ENCODE data around the gene MUSTN1. TPM values are rescaled to one million over a fixed set of nuclear protein-coding genes. Genes with fewer than 3 reads are reported as not detected.

MUSTN1 gene
- total and polyA plus RNA-seq, 2 experiments from 2014 or later, result 1.2 to 1.4 TPM

- H2AFZ ChIP-seq, result no peak overlapping the region
Observed at GRCh38 chr3:52809662-52810377, 25.0 kb downstream of the MUSTN1 start.

More at GRCh38 chr3:52809662-52810377, 25.0 kb downstream of the MUSTN1 start:
- Histone ChIP-seq H3K4me2 (no peak overlapping the region), H3K4me3 (no peak overlapping the region), H3K4me1 (ENCODE audit: insufficient read depth) (no peaks in the 10 kb centered on the region), H3K79me2 (replicated peaks; ENCODE audit: insufficient read depth) (no peaks in the 10 kb centered on the region), H3K27me3 (ENCODE audit: insufficient read depth) (no peaks in the 10 kb centered on the region), H3F3A (replicated peaks; ENCODE audit: low read depth) (no peaks in the 10 kb centered on the region), H3K36me3 (ENCODE audit: insufficient read depth) (no peaks in the 10 kb centered on the region), H4K20me1 (replicated peaks; ENCODE audit: insufficient read depth) (no peaks in the 10 kb centered on the region), H3K27ac (ENCODE audit: low read depth) (no peak overlapping the region), H3K9me2 (ENCODE audit: insufficient read depth) (0 out of 2 replicates have a peak, but pooled peaks cover 4% of the 10 kb centered on the region)
- Mint-ChIP-seq H3K9me3 (no peaks in the 10 kb centered on the region), H3K4me3 (no peak overlapping the region), H3K27me3 (ENCODE audit: insufficient read depth, low read depth, poor library complexity) (peaks cover 9% of the 10 kb centered on the region), H3K36me3 (ENCODE audit: low read depth) (no peaks in the 10 kb centered on the region), H3K4me1 (no peaks in the 10 kb centered on the region; the same call in 2 of the 3 replicates), H3K27ac (no peak overlapping the region)
- TF ChIP-seq CTCF (conservative IDR thresholded peaks at IDR 0.05; ENCODE audit: low read depth in 2 of 2) (no peak), POLR2AphosphoS5 (IDR thresholded peaks at IDR 0.05; ENCODE audit: low read depth) (no peak), ETS1 (IDR thresholded peaks at IDR 0.05) (no peak), CREB1 (CRISPR knock-in tag; IDR thresholded peaks at IDR 0.05; ENCODE audit: low read depth) (no peak), ZNF114 (CRISPR knock-in tag; IDR thresholded peaks at IDR 0.05) (no peak), ZNF462 (CRISPR knock-in tag; IDR thresholded peaks at IDR 0.05) (no peak), EZH2phosphoT487 (IDR thresholded peaks at IDR 0.05; ENCODE audit: unreplicated experiment) (no peak), STAT1 (IDR thresholded peaks at IDR 0.05; ENCODE audit: unreplicated experiment) (no peak), JUNB (IDR thresholded peaks at IDR 0.05; ENCODE audit: unreplicated experiment) (no peak), NANOG (IDR thresholded peaks at IDR 0.05; ENCODE audit: borderline replicate concordance) (no peak)
- ATAC-seq (no peak), DNase-seq (ENCODE audit: low spot score) (no peak)

All from GM23338 (cell line).